Measurements from ENCODE around the gene KRTAP10-9. TPM values are rescaled to one million over a fixed set of nuclear protein-coding genes. Genes with fewer than 3 reads are reported as not detected.
"Not testable (repeated sequence)": the region's sequence is repeated elsewhere in the genome, so short reads cannot be mapped to it uniquely, and the experiment has no call there.

Gene KRTAP10-9
- total and polyA plus RNA-seq, 2 donors (not counting 1 experiment from before 2014, with no cell fraction given), result not detected

DNA sequence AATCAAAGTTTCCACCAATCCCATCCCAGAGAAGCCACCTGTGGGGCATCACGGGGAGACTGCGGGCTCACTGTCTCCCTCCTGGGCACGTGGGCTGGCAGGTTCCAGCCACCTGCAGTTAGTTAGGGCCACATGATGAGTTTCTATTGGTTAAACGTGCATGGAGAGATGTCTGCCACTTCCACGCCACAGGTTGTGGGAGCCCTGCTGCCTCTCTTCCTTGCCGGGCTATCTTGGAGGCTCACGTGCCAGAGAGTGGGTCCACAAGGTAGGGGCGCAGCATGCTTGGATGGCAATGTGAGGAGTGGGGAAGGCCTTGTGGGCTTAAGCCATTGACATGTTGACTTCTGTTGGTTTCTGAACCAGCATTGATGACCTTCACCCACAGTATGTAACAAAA, 23.0 kb upstream of the KRTAP10-9 start:
- no peak for TF ChIP-seq EZH2 (IDR thresholded peaks at IDR 0.05; ENCODE audit: low read length, missing control alignments)
- TF ChIP-seq, protein P1, sequence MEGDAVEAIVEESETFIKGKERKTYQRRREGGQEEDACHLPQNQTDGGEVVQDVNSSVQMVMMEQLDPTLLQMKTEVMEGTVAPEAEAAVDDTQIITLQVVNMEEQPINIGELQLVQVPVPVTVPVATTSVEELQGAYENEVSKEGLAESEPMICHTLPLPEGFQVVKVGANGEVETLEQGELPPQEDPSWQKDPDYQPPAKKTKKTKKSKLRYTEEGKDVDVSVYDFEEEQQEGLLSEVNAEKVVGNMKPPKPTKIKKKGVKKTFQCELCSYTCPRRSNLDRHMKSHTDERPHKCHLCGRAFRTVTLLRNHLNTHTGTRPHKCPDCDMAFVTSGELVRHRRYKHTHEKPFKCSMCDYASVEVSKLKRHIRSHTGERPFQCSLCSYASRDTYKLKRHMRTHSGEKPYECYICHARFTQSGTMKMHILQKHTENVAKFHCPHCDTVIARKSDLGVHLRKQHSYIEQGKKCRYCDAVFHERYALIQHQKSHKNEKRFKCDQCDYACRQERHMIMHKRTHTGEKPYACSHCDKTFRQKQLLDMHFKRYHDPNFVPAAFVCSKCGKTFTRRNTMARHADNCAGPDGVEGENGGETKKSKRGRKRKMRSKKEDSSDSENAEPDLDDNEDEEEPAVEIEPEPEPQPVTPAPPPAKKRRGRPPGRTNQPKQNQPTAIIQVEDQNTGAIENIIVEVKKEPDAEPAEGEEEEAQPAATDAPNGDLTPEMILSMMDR (conservative IDR thresholded peaks at IDR 0.05 in 1 of 2, IDR thresholded peaks at IDR 0.05 in 1 of 2; ENCODE audit: low read depth in 1 of 2, low read length in 2 of 2), result no peak
- Histone ChIP-seq H2AFZ (ENCODE audit: low read length) (no peak overlapping the region), H3K4me2 (ENCODE audit: extremely low read depth, insufficient read depth, low read length) (no peak overlapping the region), H3K27ac (ENCODE audit: insufficient read depth, low read length) (no peak overlapping the region), H3K27me3 (ENCODE audit: control insufficient read depth, insufficient read depth, low read length) (no peaks in the 10 kb centered on the region), H3K4me3 (replicated peaks in 1 of 4; ENCODE audit: control extremely low read depth in 1 of 4, insufficient read depth in 1 of 4, low read depth in 3 of 4, low read length in 4 of 4) (no peak overlapping the region), H3K9ac (ENCODE audit: insufficient read depth, low read length) (no peak overlapping the region), H3K9me3 (ENCODE audit: control insufficient read depth, insufficient read depth, low read depth, low read length) (no peaks in the 10 kb centered on the region), H4K20me1 (ENCODE audit: control insufficient read depth, extremely low read depth, insufficient read depth, low read length) (no peaks in the 10 kb centered on the region), H3K36me3 (ENCODE audit: control insufficient read depth, insufficient read depth, low read length) (no peaks in the 10 kb centered on the region), H3K79me2 (ENCODE audit: control insufficient read depth, insufficient read depth, low read length) (no peaks in the 10 kb centered on the region), H3K4me1 (ENCODE audit: control insufficient read depth, extremely low read depth, insufficient read depth, low read length) (no peaks in the 10 kb centered on the region)
- DNase-seq (ENCODE audit: low read depth in 2 of 2), result no peak

DNA sequence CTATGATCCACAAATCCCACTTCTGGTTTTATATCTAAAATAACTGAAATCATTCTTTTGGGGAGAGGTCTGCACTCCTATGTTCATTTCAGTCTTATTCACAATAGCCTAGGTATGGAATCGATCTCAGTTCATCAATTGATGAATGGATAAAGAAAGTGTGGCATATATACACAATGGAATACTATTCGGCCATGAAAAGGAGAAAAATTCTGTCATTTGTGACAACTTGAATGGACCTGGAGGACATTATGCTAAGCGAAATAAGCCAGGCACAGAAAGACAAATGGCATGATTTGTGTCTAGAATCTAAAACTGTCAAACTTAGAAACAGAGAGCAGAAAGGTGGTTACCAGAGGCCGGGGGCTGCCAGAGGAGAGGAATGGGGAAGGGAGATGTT, 20.4 kb upstream of the KRTAP10-9 start:
- TF ChIP-seq EZH2 (IDR thresholded peaks at IDR 0.05; ENCODE audit: low read length, missing control alignments), result no peak
- H4K20me1 ChIP-seq (ENCODE audit: control insufficient read depth, extremely low read depth, insufficient read depth, low read length), result no peaks in the 10 kb centered on the region

DNA sequence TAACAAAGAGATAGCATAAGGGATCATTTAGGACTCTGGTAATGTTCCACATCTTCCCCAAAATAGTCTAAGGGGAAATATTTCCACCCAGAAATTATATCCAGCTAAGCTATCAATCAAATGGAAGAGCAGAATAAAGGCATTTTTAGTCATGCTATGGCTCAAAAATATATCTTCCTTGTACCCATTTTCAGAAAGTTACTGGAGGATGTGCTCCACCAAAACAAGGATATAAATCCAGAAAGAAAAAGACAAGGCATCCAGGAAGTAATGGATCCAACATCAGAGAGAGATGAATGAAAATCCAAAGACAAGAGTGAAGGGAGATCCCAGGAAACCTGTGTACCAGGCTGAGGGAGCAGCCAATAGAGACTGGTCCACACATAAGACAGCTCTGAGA, 17.7 kb upstream of the KRTAP10-9 start:
- no peaks in the 10 kb centered on the region for H3K27me3 ChIP-seq (ENCODE audit: control insufficient read depth, insufficient read depth, low read length)
- H3K79me2 ChIP-seq (ENCODE audit: control insufficient read depth, insufficient read depth, low read length), result no peaks in the 10 kb centered on the region
- no peak overlapping the region for H3K4me3 ChIP-seq (replicated peaks in 1 of 4; ENCODE audit: control extremely low read depth in 1 of 4, insufficient read depth in 1 of 4, low read depth in 3 of 4, low read length in 4 of 4)
- H3K9me3 ChIP-seq (ENCODE audit: control insufficient read depth, insufficient read depth, low read depth, low read length), result no peaks in the 10 kb centered on the region
- H3K4me2 ChIP-seq (ENCODE audit: extremely low read depth, insufficient read depth, low read length), result no peak overlapping the region
- no peaks in the 10 kb centered on the region for H4K20me1 ChIP-seq (ENCODE audit: control insufficient read depth, extremely low read depth, insufficient read depth, low read length)
- H3K36me3 ChIP-seq (ENCODE audit: control insufficient read depth, insufficient read depth, low read length), result no peaks in the 10 kb centered on the region
- no peak overlapping the region for H3K27ac ChIP-seq (ENCODE audit: insufficient read depth, low read length)
- H3K4me1 ChIP-seq (ENCODE audit: control insufficient read depth, extremely low read depth, insufficient read depth, low read length), result no peaks in the 10 kb centered on the region
- no peak overlapping the region for H3K9ac ChIP-seq (ENCODE audit: insufficient read depth, low read length)
- no peak for DNase-seq (ENCODE audit: low read depth in 2 of 2)
- H2AFZ ChIP-seq (ENCODE audit: low read length), result no peak overlapping the region
- no peak for TF ChIP-seq EZH2 (IDR thresholded peaks at IDR 0.05; ENCODE audit: low read length, missing control alignments)
- TF ChIP-seq, protein P1 (conservative IDR thresholded peaks at IDR 0.05 in 1 of 2, IDR thresholded peaks at IDR 0.05 in 1 of 2; ENCODE audit: low read depth in 1 of 2, low read length in 2 of 2), result no peak

More for the DNA sequence above, 20.4 kb upstream of the KRTAP10-9 start:
- no peak for DNase-seq (ENCODE audit: low read depth in 2 of 2)
- H3K4me3 ChIP-seq (replicated peaks in 1 of 4; ENCODE audit: control extremely low read depth in 1 of 4, insufficient read depth in 1 of 4, low read depth in 3 of 4, low read length in 4 of 4), result no peak overlapping the region
- H3K9me3 ChIP-seq (ENCODE audit: control insufficient read depth, insufficient read depth, low read depth, low read length), result no peaks in the 10 kb centered on the region
- no peak overlapping the region for H2AFZ ChIP-seq (ENCODE audit: low read length)
- H3K4me1 ChIP-seq (ENCODE audit: control insufficient read depth, extremely low read depth, insufficient read depth, low read length), result no peaks in the 10 kb centered on the region
- H3K27ac ChIP-seq (ENCODE audit: insufficient read depth, low read length), result no peak overlapping the region
- H3K79me2 ChIP-seq (ENCODE audit: control insufficient read depth, insufficient read depth, low read length), result no peaks in the 10 kb centered on the region
- no peaks in the 10 kb centered on the region for H3K27me3 ChIP-seq (ENCODE audit: control insufficient read depth, insufficient read depth, low read length)
- no peak overlapping the region for H3K4me2 ChIP-seq (ENCODE audit: extremely low read depth, insufficient read depth, low read length)
- H3K9ac ChIP-seq (ENCODE audit: insufficient read depth, low read length), result no peak overlapping the region
- no peaks in the 10 kb centered on the region for H3K36me3 ChIP-seq (ENCODE audit: control insufficient read depth, insufficient read depth, low read length)

DNA sequence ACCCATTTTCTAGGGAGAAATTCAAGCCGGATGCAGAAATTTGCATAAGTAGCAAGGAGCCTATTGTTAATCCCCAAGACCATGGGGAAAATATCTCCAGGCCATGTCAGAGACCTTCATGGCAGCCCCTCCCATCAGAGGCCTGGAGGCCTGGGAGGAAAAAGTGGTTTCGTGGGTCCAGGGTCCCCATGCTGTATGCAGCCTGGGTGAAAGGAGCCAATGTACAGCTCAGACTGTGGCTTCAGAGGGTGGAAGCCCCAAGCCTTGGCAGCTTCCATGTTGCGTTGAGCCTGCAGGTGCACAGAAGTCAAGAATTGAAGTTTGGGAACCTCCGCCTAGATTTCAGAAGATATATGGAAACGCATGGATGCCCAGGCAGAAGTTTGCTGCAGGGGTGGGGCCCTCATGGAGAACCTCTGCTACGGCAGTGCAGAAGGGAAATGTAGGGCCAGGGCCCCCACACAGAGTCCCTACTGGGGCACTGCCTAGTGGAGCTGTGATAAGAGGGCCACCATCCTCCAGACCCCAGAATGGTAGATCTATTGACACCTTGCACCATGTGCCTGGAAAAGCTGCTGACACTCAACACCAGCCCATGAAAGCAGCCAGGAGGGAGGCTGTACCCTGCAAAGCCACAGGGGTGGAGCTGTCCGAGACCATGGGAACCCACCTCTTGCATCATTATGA, 16.6 kb upstream of the KRTAP10-9 start:
- not testable (repeated sequence) for H3K79me2 ChIP-seq (ENCODE audit: control insufficient read depth, insufficient read depth, low read length); DNase-seq (ENCODE audit: low read depth in 2 of 2); H3K27ac ChIP-seq (ENCODE audit: insufficient read depth, low read length); H3K27me3 ChIP-seq (ENCODE audit: control insufficient read depth, insufficient read depth, low read length); H3K9me3 ChIP-seq (ENCODE audit: control insufficient read depth, insufficient read depth, low read depth, low read length); H3K36me3 ChIP-seq (ENCODE audit: control insufficient read depth, insufficient read depth, low read length); H3K4me3 ChIP-seq (replicated peaks in 1 of 4; ENCODE audit: control extremely low read depth in 1 of 4, insufficient read depth in 1 of 4, low read depth in 3 of 4, low read length in 4 of 4); H4K20me1 ChIP-seq (ENCODE audit: control insufficient read depth, extremely low read depth, insufficient read depth, low read length); H2AFZ ChIP-seq (ENCODE audit: low read length); H3K4me1 ChIP-seq (ENCODE audit: control insufficient read depth, extremely low read depth, insufficient read depth, low read length); H3K4me2 ChIP-seq (ENCODE audit: extremely low read depth, insufficient read depth, low read length); H3K9ac ChIP-seq (ENCODE audit: insufficient read depth, low read length)

Measured in fibroblast of lung (primary cell).